Suppressor macrophage (primary cell): Measurements from ENCODE around the gene PGLYRP2.
A peak's percentile ranks its signal among the peaks of the same experiment; 100 is the strongest.
"Not testable (repeated sequence)": the region's sequence is repeated elsewhere in the genome, so short reads cannot be mapped to it uniquely, and the experiment has no call there.

Experiments used
- DNase-seq, 4 experiments: peaks; one replicate each; pipeline ENCODE4 v3.0.0-alpha.2; 2020 to 2022

The PGLYRP2 gene

GRCh38 chr19:15485768-15486167, 6.5 kb upstream of the PGLYRP2 start:
- DNase-seq = not testable (repeated sequence)

- DNase-seq = not testable (repeated sequence)
Observed at GRCh38 chr19:15480996-15481395, 1.7 kb upstream of the PGLYRP2 start.

GRCh38 chr19:15476325-15476724, 3.0 kb downstream of the PGLYRP2 start:
- DNase-seq = no peak

DNA sequence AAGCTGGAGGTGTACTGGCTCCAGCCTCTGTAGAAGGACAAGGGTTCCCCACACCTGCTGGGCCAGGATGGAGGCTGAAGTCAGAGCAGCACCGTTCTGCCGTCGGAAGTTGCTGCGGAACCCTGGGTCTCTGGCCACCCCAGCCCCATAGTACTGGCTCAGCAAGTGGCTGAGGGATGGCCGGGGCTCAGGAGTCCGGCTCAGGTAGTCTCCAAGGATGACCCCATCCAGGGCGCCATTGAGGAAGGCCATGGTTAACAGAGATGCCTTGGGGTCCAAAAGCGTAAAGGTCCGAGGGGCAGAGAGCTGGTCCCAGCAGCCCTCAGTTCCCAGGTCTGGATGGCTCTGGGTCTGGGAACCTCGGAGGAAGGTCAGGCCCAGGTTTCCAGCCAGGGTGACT, 3.7 kb downstream of the PGLYRP2 start:
- DNase-seq = no peak

DNA sequence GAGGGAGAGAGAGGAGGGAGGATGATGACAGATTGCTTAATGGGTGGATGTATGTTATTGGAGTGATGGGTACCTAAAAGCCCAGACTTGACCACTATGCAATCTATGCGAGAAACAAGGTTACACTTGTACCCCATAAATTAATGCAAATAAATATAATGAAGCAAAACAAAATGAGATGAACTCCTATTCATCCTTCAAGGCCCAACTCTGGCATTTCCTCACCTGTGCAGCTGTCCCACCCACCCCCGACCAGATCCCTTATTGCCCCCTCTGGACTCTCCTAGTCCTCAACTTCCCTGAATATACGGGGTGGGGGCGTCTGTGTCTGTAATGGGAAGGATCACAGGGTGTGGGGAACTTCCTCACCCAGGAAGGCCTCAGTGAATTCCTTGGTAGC, 4.1 kb downstream of the PGLYRP2 start:
- no peak for DNase-seq

GRCh38 chr19:15473821-15474220, 5.5 kb downstream of the PGLYRP2 start:
- not testable (repeated sequence) for DNase-seq

DNA sequence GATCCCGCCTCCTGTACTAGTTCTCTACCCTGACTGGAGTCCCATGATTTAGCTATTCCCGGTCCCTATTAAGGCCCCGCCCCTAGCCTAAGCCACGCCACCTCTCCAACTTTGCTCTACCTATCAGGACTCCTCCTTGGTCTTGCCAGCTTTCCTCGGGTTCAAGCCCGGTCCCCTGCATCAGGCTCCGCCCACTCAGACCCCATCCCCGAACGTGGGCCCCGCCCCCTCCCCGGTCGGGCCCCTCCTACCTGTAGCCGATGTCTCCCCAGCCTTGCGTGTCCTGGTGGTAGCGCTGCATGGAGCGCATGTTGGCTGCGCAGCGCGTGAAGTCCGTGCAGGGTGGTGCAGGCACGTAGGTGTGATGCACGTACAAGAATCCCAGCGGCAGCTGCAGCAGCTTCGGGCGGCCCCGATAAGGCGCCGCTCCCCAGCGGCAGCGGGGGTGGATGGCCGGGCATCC, 7.6 kb downstream of the PGLYRP2 start:
- no peak for DNase-seq

DNA sequence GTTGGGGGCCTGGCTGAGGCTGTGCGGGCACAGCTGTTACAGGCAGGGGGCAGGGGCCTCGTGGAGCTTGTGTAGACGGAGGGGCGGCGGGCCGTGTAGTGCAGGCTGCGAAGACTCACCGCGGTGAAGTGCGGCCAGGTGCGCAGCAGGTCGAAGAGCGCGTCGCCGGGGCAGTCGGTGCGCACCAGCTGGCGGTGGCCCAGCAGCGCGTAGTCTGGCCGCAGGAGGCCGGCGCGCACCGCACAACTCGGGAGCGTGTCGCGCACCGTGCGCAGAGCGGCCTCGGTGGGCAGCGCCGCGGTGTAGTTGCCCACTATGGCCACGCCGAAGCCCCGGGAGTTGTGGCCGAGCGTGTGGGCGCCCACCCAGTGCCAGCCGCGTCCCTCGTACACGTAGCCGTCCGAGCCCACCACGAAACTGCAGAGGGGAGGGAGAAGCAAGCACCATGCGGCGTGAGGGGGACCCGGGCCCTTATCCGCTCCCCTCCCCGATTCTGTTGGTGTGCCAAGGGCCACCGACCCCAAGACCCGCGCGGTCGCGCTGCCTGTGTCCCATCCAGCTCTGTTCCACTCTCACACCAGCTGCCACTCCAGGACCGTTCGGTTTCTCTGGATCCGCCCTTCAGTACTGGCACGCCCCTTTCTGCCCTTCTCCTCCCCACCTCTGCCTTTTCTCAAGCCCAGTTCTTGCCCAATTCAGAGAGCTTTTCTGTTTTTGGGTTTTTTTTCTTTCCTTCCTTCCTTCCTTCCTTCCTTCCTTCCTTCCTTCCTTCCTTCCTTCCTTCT, 9.6 kb downstream of the PGLYRP2 start:
- peak; percentile 13 to 52 (median 38) for DNase-seq

DNA sequence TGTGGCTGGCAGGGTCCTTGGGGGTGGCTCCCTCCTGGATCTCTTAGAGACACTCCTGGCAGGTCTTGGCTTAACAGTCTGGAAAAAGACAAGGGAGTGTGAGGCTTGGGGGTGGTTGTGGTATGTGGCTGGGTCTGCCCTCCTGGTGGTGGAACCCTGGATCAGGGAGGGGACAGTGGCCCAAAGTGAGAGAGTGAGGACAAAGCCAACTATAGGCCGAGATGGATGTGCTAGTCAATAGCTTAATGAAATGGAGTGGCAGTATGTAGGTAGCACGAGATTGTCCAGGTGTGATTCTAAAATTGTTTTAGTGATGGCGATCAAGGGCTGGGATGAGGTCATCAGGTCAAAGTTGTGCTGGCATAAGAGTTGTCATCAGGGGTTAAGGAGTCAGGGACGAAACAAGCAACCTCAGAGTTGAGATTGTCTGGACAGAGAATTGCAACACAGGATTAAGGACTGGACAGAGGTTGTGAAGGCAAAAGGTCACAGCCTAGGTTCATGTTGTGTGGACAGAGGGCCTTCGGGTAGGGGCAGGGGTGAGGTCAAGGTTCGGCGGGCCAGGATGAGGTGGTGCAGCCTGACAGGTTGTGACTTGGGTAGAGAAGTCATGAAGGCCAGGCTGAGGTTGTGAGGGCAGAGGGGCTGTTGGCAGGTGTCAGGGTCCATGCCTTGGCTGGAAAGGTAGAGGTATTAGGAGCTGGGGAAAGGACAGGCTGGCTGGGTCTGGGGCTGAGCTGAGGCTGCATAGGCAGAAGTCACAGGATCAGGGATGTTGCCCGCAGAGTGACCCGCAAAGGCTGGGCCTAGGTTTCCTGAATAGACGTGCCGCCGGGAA, 10.4 kb downstream of the PGLYRP2 start:
- peak in 1 of 4 experiments; percentile 31 for DNase-seq

- DNase-seq = no peak
Observed at GRCh38 chr19:15467734-15468214, 11.5 kb downstream of the PGLYRP2 start.

GRCh38 chr19:15466851-15467733, 12.2 kb downstream of the PGLYRP2 start:
- peak in 2 of 4 experiments; percentile 17 to 34 for DNase-seq

GRCh38 chr19:15464394-15465385, 14.6 kb downstream of the PGLYRP2 start, which contains the start of gene RASAL3:
RASAL3 (minus strand) TSS chr19:15464544; CDS start chr19:15464358, 186 bp downstream.
- DNase-seq = peak in 2 of 4 experiments; percentile 33 to 42

GRCh38 chr19:15463861-15464371, 15.4 kb downstream of the PGLYRP2 start:
- peak; percentile 42 to 65 (median 51) for DNase-seq

GRCh38 chr19:15461694-15462093, 17.6 kb downstream of the PGLYRP2 start:
- DNase-seq = no peak

DNA sequence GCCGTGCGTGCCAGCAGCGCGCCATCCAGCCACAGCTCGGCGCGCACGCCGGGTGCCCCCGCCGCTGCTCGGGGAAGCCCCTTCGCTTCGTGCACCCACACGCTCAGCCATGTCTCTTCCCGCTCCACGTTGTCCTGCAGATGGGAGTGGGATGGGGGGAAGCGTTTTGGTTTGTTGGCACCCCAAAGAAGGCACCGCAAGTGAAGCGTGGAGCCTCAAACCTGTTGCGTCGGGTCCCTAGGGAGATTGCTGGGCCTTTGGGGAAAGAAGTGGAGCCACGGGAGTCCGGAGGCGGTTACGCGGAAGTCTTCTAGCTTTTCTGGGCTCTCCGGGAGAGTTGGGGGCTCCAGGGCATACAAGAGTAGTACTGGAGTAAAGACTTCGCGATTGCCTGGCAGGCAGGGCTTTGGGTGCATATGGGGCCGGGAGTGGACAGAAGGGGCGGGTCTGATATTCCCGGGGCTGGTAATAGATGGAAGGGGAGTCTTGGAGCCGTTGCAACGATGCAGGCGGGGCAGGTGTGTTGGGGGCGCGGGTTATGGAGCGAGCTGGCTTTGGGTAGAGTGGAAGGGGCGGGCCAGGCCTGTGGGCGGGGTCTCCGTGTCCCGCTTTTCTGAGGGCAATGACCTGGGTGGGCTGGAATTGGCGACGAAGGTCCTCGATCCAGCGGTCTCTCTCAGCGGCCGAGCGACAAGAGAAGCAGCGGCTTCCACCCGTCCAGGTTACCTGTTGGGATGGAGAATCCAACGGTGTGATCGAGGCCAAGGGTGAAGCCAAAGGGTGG, 21.4 kb downstream of the PGLYRP2 start:
- no peak for DNase-seq

- no peak for DNase-seq
Observed at GRCh38 chr19:15456871-15457700, 22.2 kb downstream of the PGLYRP2 start.

DNA sequence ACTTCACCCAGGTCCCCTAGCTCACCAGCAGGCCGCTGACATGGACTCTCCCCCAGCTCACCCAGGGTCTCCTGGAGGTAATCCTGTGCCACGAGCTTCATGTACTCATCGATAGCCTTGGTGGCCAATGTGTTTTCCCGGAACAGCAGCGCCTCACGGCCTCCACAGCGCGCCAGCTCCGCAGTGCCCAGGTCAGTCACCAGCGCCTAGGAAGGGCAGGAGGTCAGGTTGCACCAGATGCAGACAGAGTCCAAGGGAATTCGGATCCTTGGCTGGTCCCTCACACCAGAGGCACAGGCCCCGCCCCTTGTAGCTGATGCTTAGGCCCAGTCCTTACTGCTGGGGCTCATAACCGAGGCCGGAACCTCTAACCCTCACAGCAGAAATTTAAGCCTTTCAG, 22.9 kb downstream of the PGLYRP2 start:
- no peak for DNase-seq

DNA sequence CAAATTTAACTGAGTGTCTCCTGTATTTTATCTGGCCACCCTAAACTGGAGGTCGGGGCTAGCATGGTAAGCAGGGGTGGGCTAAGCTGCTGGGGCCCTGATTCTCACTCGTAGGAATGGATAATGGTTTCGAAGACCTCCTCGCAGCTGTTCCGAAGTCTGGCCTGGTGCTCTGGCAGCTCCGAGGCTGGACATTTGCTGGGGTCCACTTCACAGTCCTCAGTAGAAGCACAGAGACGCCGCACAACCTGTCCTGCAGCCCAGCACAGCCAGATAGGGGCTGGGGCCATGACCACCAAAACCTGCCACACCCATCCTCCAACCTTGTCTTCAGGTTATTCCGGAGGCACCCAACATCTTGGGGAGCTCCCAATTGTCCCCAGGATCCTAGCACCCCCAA, 23.3 kb downstream of the PGLYRP2 start:
- DNase-seq = no peak
